HG03469 (cell line): ENCODE measurements around the gene PLPP7.

Experiments
- ATAC-seq: cut with Tn5 transposase; IDR thresholded peaks from one replicate; pipeline ENCODE4 v1.9.1; 2021; ENCODE audit warnings: mild to moderate bottlenecking, moderate library complexity, moderate number of reproducible peaks; ENCODE audit not compliant: unreplicated experiment

Gene PLPP7

GRCh38 chr9:131302244-131303075 lies 12.9 kb downstream of the PLPP7 start:
- ATAC-seq: no peak

GRCh38 chr9:131303381-131304321 lies 14.1 kb downstream of the PLPP7 start:
- ATAC-seq: no peak

- no peak for ATAC-seq
Observed at GRCh38 chr9:131304676-131305355, 15.3 kb downstream of the PLPP7 start.

GRCh38 chr9:131306397-131307004 lies 17.0 kb downstream of the PLPP7 start:
- ATAC-seq: no peak

GRCh38 chr9:131307974-131308373 lies 18.5 kb downstream of the PLPP7 start:
- no peak for ATAC-seq

- ATAC-seq: no peak
Observed at GRCh38 chr9:131308452-131308851, 18.9 kb downstream of the PLPP7 start.

- no peak for ATAC-seq
Observed at GRCh38 chr9:131308906-131309529, 19.5 kb downstream of the PLPP7 start.

- ATAC-seq: no peak
Observed at GRCh38 chr9:131309530-131310276, 20.2 kb downstream of the PLPP7 start.

- no peak for ATAC-seq
Observed at GRCh38 chr9:131310833-131311554, 21.5 kb downstream of the PLPP7 start.

- no peak for ATAC-seq
Observed at GRCh38 chr9:131312246-131312645, 22.7 kb downstream of the PLPP7 start.

- ATAC-seq: no peak
Observed at GRCh38 chr9:131312822-131313770, 23.6 kb downstream of the PLPP7 start.

- ATAC-seq: no peak
Observed at GRCh38 chr9:131318231-131319085, 28.9 kb downstream of the PLPP7 start.

- no peak for ATAC-seq
Observed at GRCh38 chr9:131319486-131319885, 30.0 kb downstream of the PLPP7 start.

- no peak for ATAC-seq
Observed at GRCh38 chr9:131320031-131320685, 30.6 kb downstream of the PLPP7 start.

GRCh38 chr9:131323629-131324028 lies 34.1 kb downstream of the PLPP7 start:
- ATAC-seq: no peak
